HEK293 (cell line): ENCODE measurements around the gene GNAI1.

Source experiments
- CTCF ChIA-PET: fragments of 350-600 bp; formaldehyde crosslinking; extraction: SDS; loops from one replicate; lab custom pipeline; 2021; ENCODE audit warnings: antibody characterized with exemption; lab: Yijun Ruan, JAX
- POLR2A ChIA-PET: fragments of 300-600 bp; formaldehyde crosslinking; extraction: SDS; loops from one replicate; lab custom pipeline; 2020; ENCODE audit warnings: antibody characterized with exemption, inconsistent platforms; lab: Yijun Ruan, JAX
- H3K27ac ChIP-seq: fragments of 200-500 bp; sonication (Bioruptor generic); 2 replicates; pipeline ENCODE4 v1.5.1; 2014; ENCODE audit warnings: low read depth, low read length, control low read depth, inconsistent platforms; ENCODE audit errors: extremely low read depth
- H3K36me3 ChIP-seq, 2 experiments: fragments of 200-500 bp in 1 of 2; sonication (Bioruptor generic) in 1 of 2; 1 replicate in 1 of 2; 2 replicates in 1 of 2; pipeline ENCODE4 v1.5.1; 2014 to 2017; ENCODE audit warnings: inconsistent platforms in 2 of 2, low read length in 2 of 2; ENCODE audit not compliant: control insufficient read depth in 2 of 2, insufficient read depth in 1 of 2
- H3K4me1 ChIP-seq: fragments of 200-500 bp; sonication (Bioruptor generic); 2 replicates; pipeline ENCODE4 v1.5.1; 2014; ENCODE audit warnings: mild to moderate bottlenecking, low read length, inconsistent platforms; ENCODE audit not compliant: control insufficient read depth, insufficient read depth
- H3K4me3 ChIP-seq: 2 replicates; pipeline ENCODE4 v1.5.1; 2011; ENCODE audit warnings: low read depth, mild to moderate bottlenecking, control low read depth, low read length, moderate library complexity
- H3K9me3 ChIP-seq: fragments of 200-500 bp; sonication (Bioruptor generic); 2 replicates; pipeline ENCODE4 v1.5.1; 2014; ENCODE audit warnings: low read depth, low read length, inconsistent platforms; ENCODE audit not compliant: control insufficient read depth, insufficient read depth
- BCL11B ChIP-seq: fragments of 450-650 bp; formaldehyde crosslinking; IDR thresholded peaks from 2 replicates; pipeline ENCODE4 v1.5.1; 2016; ENCODE audit warnings: low read depth, missing biosample characterization, missing genetic modification characterization
- GLI4 ChIP-seq: fragments of 450-650 bp; formaldehyde crosslinking; IDR thresholded peaks from 2 replicates; pipeline ENCODE4 v1.5.1; 2016; ENCODE audit warnings: missing biosample characterization, missing genetic modification characterization
- HOXD13 ChIP-seq: sonication (generic); formaldehyde crosslinking; IDR thresholded peaks from 2 replicates; pipeline ENCODE4 v1.8.0; 2022; ENCODE audit warnings: missing genetic modification reagents, borderline replicate concordance
- KLF16 ChIP-seq: fragments of 450-650 bp; formaldehyde crosslinking; IDR thresholded peaks from 2 replicates; pipeline ENCODE4 v1.5.1; 2017; ENCODE audit warnings: missing biosample characterization, missing genetic modification characterization
- SCRT1 ChIP-seq: fragments of 450-650 bp; formaldehyde crosslinking; IDR thresholded peaks from 2 replicates; pipeline ENCODE4 v1.5.1; 2016; ENCODE audit warnings: missing biosample characterization, missing genetic modification characterization, borderline replicate concordance
- SETDB1 ChIP-seq: IDR thresholded peaks from one replicate; pipeline ENCODE4 v1.6.1; 2017; ENCODE audit warnings: mild to moderate bottlenecking, low read length, moderate library complexity, mixed read lengths; ENCODE audit not compliant: insufficient read length
- SP2 ChIP-seq: fragments of 450-650 bp; formaldehyde crosslinking; IDR thresholded peaks from 2 replicates; pipeline ENCODE4 v1.5.1; 2016; ENCODE audit warnings: missing biosample characterization, missing genetic modification characterization
- ZBTB20 ChIP-seq: fragments of 450-650 bp; formaldehyde crosslinking; IDR thresholded peaks from 2 replicates; pipeline ENCODE4 v1.5.1; 2016; ENCODE audit warnings: missing biosample characterization, missing genetic modification characterization
- ZBTB26 ChIP-seq: fragments of 450-650 bp; formaldehyde crosslinking; optimal IDR thresholded peaks from 2 replicates; pipeline ENCODE3; 2016; ENCODE audit warnings: missing biosample characterization, mild to moderate bottlenecking, missing genetic modification characterization
- ZFP41 ChIP-seq: fragments of 450-650 bp; formaldehyde crosslinking; IDR thresholded peaks from 2 replicates; pipeline ENCODE4 v1.5.1; 2016; ENCODE audit warnings: missing biosample characterization, missing genetic modification characterization, borderline replicate concordance
- ZNF112 ChIP-seq: fragments of 450-650 bp; formaldehyde crosslinking; IDR thresholded peaks from 2 replicates; pipeline ENCODE4 v1.5.0; 2017; ENCODE audit warnings: missing biosample characterization, missing genetic modification characterization
- ZNF148 ChIP-seq: fragments of 450-650 bp; formaldehyde crosslinking; IDR thresholded peaks from 2 replicates; pipeline ENCODE4 v1.5.0; 2017; ENCODE audit warnings: missing biosample characterization, missing genetic modification characterization, borderline replicate concordance
- ZNF174 ChIP-seq: fragments of 450-650 bp; formaldehyde crosslinking; IDR thresholded peaks from 2 replicates; pipeline ENCODE4 v1.5.0; 2017; ENCODE audit warnings: missing biosample characterization, mild to moderate bottlenecking, missing genetic modification characterization
- ZNF19 ChIP-seq: fragments of 450-650 bp; formaldehyde crosslinking; IDR thresholded peaks from 2 replicates; pipeline ENCODE4; 2016; ENCODE audit warnings: missing biosample characterization, missing genetic modification characterization, low read depth
- ZNF211 ChIP-seq: fragments of 450-650 bp; formaldehyde crosslinking; IDR thresholded peaks from 2 replicates; pipeline ENCODE4 v1.5.1; 2016; ENCODE audit warnings: low read depth, missing biosample characterization, missing genetic modification characterization
- ZNF214 ChIP-seq: fragments of 450-650 bp; formaldehyde crosslinking; IDR thresholded peaks from 2 replicates; pipeline ENCODE4 v1.5.1; 2017; ENCODE audit warnings: missing biosample characterization, mild to moderate bottlenecking, missing genetic modification characterization, borderline replicate concordance
- ZNF23 ChIP-seq: fragments of 450-650 bp; formaldehyde crosslinking; IDR thresholded peaks from 2 replicates; pipeline ENCODE4 v1.5.1; 2016; ENCODE audit warnings: missing biosample characterization, missing genetic modification characterization, borderline replicate concordance
- ZNF266 ChIP-seq: fragments of 450-650 bp; formaldehyde crosslinking; IDR thresholded peaks from 2 replicates; pipeline ENCODE4 v1.5.1; 2016; ENCODE audit warnings: missing biosample characterization, missing genetic modification characterization, low read depth
- ZNF335 ChIP-seq: fragments of 450-650 bp; formaldehyde crosslinking; conservative IDR thresholded peaks from 2 replicates; pipeline ENCODE4 v1.5.1; 2016; ENCODE audit warnings: missing biosample characterization, missing genetic modification characterization
- ZNF341 ChIP-seq: fragments of 450-650 bp; formaldehyde crosslinking; IDR thresholded peaks from 2 replicates; pipeline ENCODE4; 2016; ENCODE audit warnings: low read depth, missing biosample characterization, missing genetic modification characterization
- ZNF48 ChIP-seq: fragments of 450-650 bp; formaldehyde crosslinking; IDR thresholded peaks from 2 replicates; pipeline ENCODE4 v1.5.1; 2016; ENCODE audit warnings: missing biosample characterization, missing genetic modification characterization
- ZNF521 ChIP-seq: fragments of 450-650 bp; formaldehyde crosslinking; IDR thresholded peaks from 2 replicates; pipeline ENCODE4 v1.5.1; 2017; ENCODE audit warnings: missing biosample characterization, mild to moderate bottlenecking, missing genetic modification characterization
- ZNF548 ChIP-seq: fragments of 450-650 bp; formaldehyde crosslinking; IDR thresholded peaks from 2 replicates; pipeline ENCODE4 v1.5.1; 2016; ENCODE audit warnings: missing biosample characterization, missing genetic modification characterization
- ZNF621 ChIP-seq: fragments of 450-650 bp; formaldehyde crosslinking; IDR thresholded peaks from 2 replicates; pipeline ENCODE4 v1.5.1; 2017; ENCODE audit warnings: missing biosample characterization, missing genetic modification characterization
- ZNF624 ChIP-seq: fragments of 450-650 bp; formaldehyde crosslinking; IDR thresholded peaks from 2 replicates; pipeline ENCODE4 v1.5.1; 2017; ENCODE audit warnings: missing biosample characterization, missing genetic modification characterization
- ZNF747 ChIP-seq: fragments of 450-650 bp; formaldehyde crosslinking; IDR thresholded peaks from 2 replicates; pipeline ENCODE4 v1.5.1; 2016; ENCODE audit warnings: missing biosample characterization, missing genetic modification characterization

The GNAI1 gene

GRCh38 chr7:80253237-80253636 lies 118.6 kb downstream of the GNAI1 start:
- POLR2A ChIA-PET = no interaction called here
- CTCF ChIA-PET = interaction anchor here (0.6 to 0.7 kb wide), 2 partner anchors 9 to 176 kb away, joined by 3 to 4 read pairs; no protein-coding TSS in a partner anchor
- TF ChIP-seq ZFP41 (no peak), SCRT1 (no peak), ZNF211 (tag by site-specific recombination) (no peak), ZNF19 (tag by site-specific recombination) (no peak), ZBTB26 (tag by site-specific recombination) (no peak), ZNF624 (no peak), ZNF521 (tag by site-specific recombination) (no peak), ZBTB20 (tag by site-specific recombination) (no peak)
- TF ChIP-seq, all 188 proteins: peak for 0
- no peak overlapping the region for H3K27ac ChIP-seq
- H3K4me1 ChIP-seq = no peaks in the 10 kb centered on the region
- no peak overlapping the region for H3K4me3 ChIP-seq
- no peaks in the 10 kb centered on the region for H3K9me3 ChIP-seq
- no peaks in the 10 kb centered on the region for H3K36me3 ChIP-seq

GRCh38 chr7:80253653-80254052 lies 119.0 kb downstream of the GNAI1 start:
- ChIA-PET CTCF (interaction anchor here (0.7 kb wide), 1 partner anchor 9 kb away, joined by 4 read pairs; no protein-coding TSS in a partner anchor), POLR2A (no interaction called here)
- H3K4me3 ChIP-seq = no peak overlapping the region
- no peaks in the 10 kb centered on the region for H3K9me3 ChIP-seq
- H3K4me1 ChIP-seq = no peaks in the 10 kb centered on the region
- H3K27ac ChIP-seq = no peak overlapping the region
- no peak for TF ChIP-seq ZNF747 (tag by site-specific recombination)
- no peak for TF ChIP-seq BCL11B (tag by site-specific recombination)
- TF ChIP-seq ZNF214 = no peak
- no peaks in the 10 kb centered on the region for H3K36me3 ChIP-seq

- no peaks in the 10 kb centered on the region for H3K4me1 ChIP-seq
- no peak overlapping the region for H3K4me3 ChIP-seq
- H3K27ac ChIP-seq = no peak overlapping the region
- TF ChIP-seq SP2 (tag by site-specific recombination) (no peak), ZNF621 (tag by site-specific recombination) (no peak), ZNF266 (tag by site-specific recombination) (no peak), GLI4 (tag by site-specific recombination) (no peak), ZNF112 (tag by site-specific recombination) (no peak), ZNF48 (no peak)
- ChIA-PET CTCF (interaction anchor here (0.7 to 1.0 kb wide), 3 partner anchors 121 to 991 kb away, joined by 3 read pairs; no protein-coding TSS in a partner anchor), POLR2A (no interaction called here)
- no peaks in the 10 kb centered on the region for H3K36me3 ChIP-seq
- H3K9me3 ChIP-seq = no peaks in the 10 kb centered on the region
Measured at GRCh38 chr7:80255656-80256055, 121.0 kb downstream of the GNAI1 start.

- POLR2A ChIA-PET = no interaction called here
- Histone ChIP-seq H3K36me3 (no peaks in the 10 kb centered on the region), H3K27ac (no peak overlapping the region), H3K9me3 (no peaks in the 10 kb centered on the region), H3K4me1 (no peaks in the 10 kb centered on the region), H3K4me3 (no peak overlapping the region)
- CTCF ChIA-PET = no interaction called here
- TF ChIP-seq ZNF548 (tag by site-specific recombination) (no peak), ZNF23 (tag by site-specific recombination) (no peak), HOXD13 (CRISPR knock-in tag) (no peak), ZNF335 (tag by site-specific recombination) (no peak), ZNF341 (tag by site-specific recombination) (no peak), ZNF174 (tag by site-specific recombination) (no peak), ZNF148 (tag by site-specific recombination) (no peak), SETDB1 (no peak), KLF16 (tag by site-specific recombination) (no peak)
Measured at GRCh38 chr7:80257756-80258155, 123.1 kb downstream of the GNAI1 start.
